HEK293 (cell line): ENCODE measurements around the gene ADPRHL1.
A peak's percentile ranks its signal among the peaks of the same experiment; 100 is the strongest.

Experiments
- EGR2 ChIP-seq: fragments of 450-650 bp; formaldehyde crosslinking; IDR thresholded peaks from 2 replicates; pipeline ENCODE4 v1.5.1; 2016; ENCODE audit warnings: low read depth, missing biosample characterization, missing genetic modification characterization
- GLI4 ChIP-seq: fragments of 450-650 bp; formaldehyde crosslinking; IDR thresholded peaks from 2 replicates; pipeline ENCODE4 v1.5.1; 2016; ENCODE audit warnings: missing biosample characterization, missing genetic modification characterization
- GLIS2 ChIP-seq: fragments of 450-650 bp; formaldehyde crosslinking; IDR thresholded peaks from 2 replicates; pipeline ENCODE4 v1.5.1; 2016; ENCODE audit warnings: missing biosample characterization, missing genetic modification characterization
- IKZF3 ChIP-seq: fragments of 450-650 bp; IDR thresholded peaks from 2 replicates; pipeline ENCODE4 v1.5.0; 2018; ENCODE audit warnings: missing biosample characterization, mild to moderate bottlenecking, missing genetic modification characterization, moderate library complexity
- KLF10 ChIP-seq: fragments of 450-650 bp; IDR thresholded peaks from 2 replicates; pipeline ENCODE4 v1.5.1; 2018; ENCODE audit warnings: missing biosample characterization, mild to moderate bottlenecking, missing genetic modification characterization
- PRDM1 ChIP-seq: fragments of 450-650 bp; formaldehyde crosslinking; IDR thresholded peaks from 2 replicates; pipeline ENCODE4; 2016; ENCODE audit warnings: missing biosample characterization, missing genetic modification characterization
- SP2 ChIP-seq: fragments of 450-650 bp; formaldehyde crosslinking; IDR thresholded peaks from 2 replicates; pipeline ENCODE4 v1.5.1; 2016; ENCODE audit warnings: missing biosample characterization, missing genetic modification characterization
- SP3 ChIP-seq: fragments of 450-650 bp; formaldehyde crosslinking; IDR thresholded peaks from 2 replicates; pipeline ENCODE4 v1.5.1; 2016; ENCODE audit warnings: missing biosample characterization, missing genetic modification characterization
- ZBTB20 ChIP-seq: fragments of 450-650 bp; formaldehyde crosslinking; IDR thresholded peaks from 2 replicates; pipeline ENCODE4 v1.5.1; 2016; ENCODE audit warnings: missing biosample characterization, missing genetic modification characterization
- ZBTB21 ChIP-seq: fragments of 450-650 bp; formaldehyde crosslinking; IDR thresholded peaks from 2 replicates; pipeline ENCODE4 v1.5.1; 2017; ENCODE audit warnings: missing biosample characterization, missing genetic modification characterization
- ZEB2 ChIP-seq: fragments of 450-650 bp; formaldehyde crosslinking; IDR thresholded peaks from 2 replicates; pipeline ENCODE4 v1.5.1; 2016; ENCODE audit warnings: missing biosample characterization, missing genetic modification characterization
- ZFP37 ChIP-seq: fragments of 450-650 bp; formaldehyde crosslinking; IDR thresholded peaks from 2 replicates; pipeline ENCODE4 v1.5.1; 2016; ENCODE audit warnings: missing biosample characterization, missing genetic modification characterization
- ZNF10 ChIP-seq: fragments of 450-650 bp; formaldehyde crosslinking; IDR thresholded peaks from 2 replicates; pipeline ENCODE4 v1.5.1; 2017; ENCODE audit warnings: missing biosample characterization, missing genetic modification characterization
- ZNF157 ChIP-seq: fragments of 450-650 bp; formaldehyde crosslinking; IDR thresholded peaks from 2 replicates; pipeline ENCODE4 v1.5.1; 2016; ENCODE audit warnings: missing biosample characterization, missing genetic modification characterization
- ZNF354C ChIP-seq: fragments of 450-650 bp; formaldehyde crosslinking; IDR thresholded peaks from 2 replicates; pipeline ENCODE4 v1.5.1; 2016; ENCODE audit warnings: missing biosample characterization, missing genetic modification characterization, low read depth, borderline replicate concordance
- ZNF404 ChIP-seq: fragments of 450-650 bp; formaldehyde crosslinking; IDR thresholded peaks from 2 replicates; pipeline ENCODE4 v1.5.1; 2017; ENCODE audit warnings: missing biosample characterization, missing genetic modification characterization
- ZNF433 ChIP-seq: fragments of 450-650 bp; formaldehyde crosslinking; IDR thresholded peaks from 2 replicates; pipeline ENCODE4 v1.5.1; 2016; ENCODE audit warnings: missing biosample characterization, missing genetic modification characterization, low read depth
- ZNF473 ChIP-seq: fragments of 450-650 bp; formaldehyde crosslinking; IDR thresholded peaks from 2 replicates; pipeline ENCODE4 v1.5.1; 2017; ENCODE audit warnings: missing biosample characterization, missing genetic modification characterization
- ZNF501 ChIP-seq: fragments of 450-650 bp; formaldehyde crosslinking; IDR thresholded peaks from 2 replicates; pipeline ENCODE4 v1.5.1; 2016; ENCODE audit warnings: missing biosample characterization, missing genetic modification characterization
- ZNF610 ChIP-seq: fragments of 450-650 bp; formaldehyde crosslinking; IDR thresholded peaks from 2 replicates; pipeline ENCODE4 v1.5.1; 2016; ENCODE audit warnings: missing biosample characterization, missing genetic modification characterization, borderline replicate concordance
- ZNF660 ChIP-seq: fragments of 450-650 bp; IDR thresholded peaks from 2 replicates; pipeline ENCODE4 v1.5.1; 2018; ENCODE audit warnings: missing biosample characterization, mild to moderate bottlenecking, missing genetic modification characterization
- ZNF677 ChIP-seq: fragments of 450-650 bp; IDR thresholded peaks from 2 replicates; pipeline ENCODE4 v1.5.0; 2018; ENCODE audit warnings: missing biosample characterization, mild to moderate bottlenecking, missing genetic modification characterization, moderate library complexity
- ZNF707 ChIP-seq: fragments of 450-650 bp; formaldehyde crosslinking; IDR thresholded peaks from 2 replicates; pipeline ENCODE4 v1.5.1; 2016; ENCODE audit warnings: missing biosample characterization, missing genetic modification characterization
- ZNF747 ChIP-seq: fragments of 450-650 bp; formaldehyde crosslinking; IDR thresholded peaks from 2 replicates; pipeline ENCODE4 v1.5.1; 2016; ENCODE audit warnings: missing biosample characterization, missing genetic modification characterization
- TF ChIP-seq, protein P1 (sequence below): fragments of 450-650 bp; formaldehyde crosslinking; IDR thresholded peaks from 2 replicates; pipeline ENCODE4 v1.5.1; 2016; ENCODE audit warnings: missing biosample characterization, missing genetic modification characterization
- TF ChIP-seq, protein P2 (sequence below): fragments of 450-650 bp; IDR thresholded peaks from 2 replicates; pipeline ENCODE4 v1.5.1; 2018; ENCODE audit warnings: missing biosample characterization, mild to moderate bottlenecking, missing genetic modification characterization
- TF ChIP-seq, protein P3 (sequence below): fragments of 450-650 bp; formaldehyde crosslinking; IDR thresholded peaks from 2 replicates; pipeline ENCODE4 v1.5.1; 2016; ENCODE audit warnings: missing biosample characterization, missing genetic modification characterization
- TF ChIP-seq, protein P4 (sequence below): fragments of 450-650 bp; formaldehyde crosslinking; IDR thresholded peaks from 2 replicates; pipeline ENCODE4 v1.5.1; 2016; ENCODE audit warnings: missing biosample characterization, missing genetic modification characterization, borderline replicate concordance

ADPRHL1 gene

DNA sequence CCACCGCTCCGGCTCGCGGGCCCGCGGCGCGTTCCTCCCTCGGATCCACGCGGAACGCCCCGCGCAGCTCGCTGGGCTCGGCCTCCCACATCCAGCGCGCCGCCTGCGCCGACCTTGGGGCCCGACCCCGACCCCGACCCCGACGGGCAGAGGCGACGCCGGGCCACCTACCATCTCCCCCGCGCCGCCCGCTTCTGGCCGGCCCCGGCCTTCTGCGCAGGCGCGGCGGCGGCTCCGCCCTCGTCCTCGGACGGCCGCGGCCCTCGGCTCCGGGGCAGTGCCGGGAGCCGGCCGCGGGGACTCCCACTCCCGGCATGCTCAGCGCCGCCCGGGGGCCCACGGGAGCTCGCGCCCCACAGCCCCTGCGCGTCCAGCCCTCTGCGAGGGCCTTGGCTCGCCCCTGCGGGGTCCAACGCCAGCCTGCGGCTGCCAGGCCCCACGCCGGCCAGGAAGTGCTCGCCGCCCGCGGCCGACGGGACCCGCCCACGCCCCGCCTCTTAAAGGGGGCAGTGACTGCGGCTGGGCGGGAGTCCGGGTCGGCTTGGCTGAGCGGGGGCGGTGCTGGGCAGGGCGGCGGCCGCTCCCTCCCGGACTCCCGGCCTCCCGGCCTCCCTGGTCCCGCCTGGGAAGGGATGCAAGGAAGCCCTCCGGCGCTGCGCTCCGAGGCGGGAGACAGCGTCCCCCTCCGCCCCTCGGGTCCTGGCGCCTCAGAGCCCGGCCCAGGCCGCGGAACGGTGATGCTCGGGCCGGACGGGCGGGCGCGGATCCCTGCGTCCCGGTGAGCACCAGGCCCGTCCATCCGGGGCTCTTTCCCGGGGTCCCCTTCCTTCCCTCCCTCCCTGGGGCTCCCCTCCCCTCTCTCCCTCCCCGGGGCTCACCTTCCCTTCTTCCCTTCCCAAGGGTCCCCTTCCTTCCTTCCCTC lies 37.5 kb upstream of the ADPRHL1 start, which contains the start of gene DCUN1D2 (continued):
- TF ChIP-seq, protein P1, sequence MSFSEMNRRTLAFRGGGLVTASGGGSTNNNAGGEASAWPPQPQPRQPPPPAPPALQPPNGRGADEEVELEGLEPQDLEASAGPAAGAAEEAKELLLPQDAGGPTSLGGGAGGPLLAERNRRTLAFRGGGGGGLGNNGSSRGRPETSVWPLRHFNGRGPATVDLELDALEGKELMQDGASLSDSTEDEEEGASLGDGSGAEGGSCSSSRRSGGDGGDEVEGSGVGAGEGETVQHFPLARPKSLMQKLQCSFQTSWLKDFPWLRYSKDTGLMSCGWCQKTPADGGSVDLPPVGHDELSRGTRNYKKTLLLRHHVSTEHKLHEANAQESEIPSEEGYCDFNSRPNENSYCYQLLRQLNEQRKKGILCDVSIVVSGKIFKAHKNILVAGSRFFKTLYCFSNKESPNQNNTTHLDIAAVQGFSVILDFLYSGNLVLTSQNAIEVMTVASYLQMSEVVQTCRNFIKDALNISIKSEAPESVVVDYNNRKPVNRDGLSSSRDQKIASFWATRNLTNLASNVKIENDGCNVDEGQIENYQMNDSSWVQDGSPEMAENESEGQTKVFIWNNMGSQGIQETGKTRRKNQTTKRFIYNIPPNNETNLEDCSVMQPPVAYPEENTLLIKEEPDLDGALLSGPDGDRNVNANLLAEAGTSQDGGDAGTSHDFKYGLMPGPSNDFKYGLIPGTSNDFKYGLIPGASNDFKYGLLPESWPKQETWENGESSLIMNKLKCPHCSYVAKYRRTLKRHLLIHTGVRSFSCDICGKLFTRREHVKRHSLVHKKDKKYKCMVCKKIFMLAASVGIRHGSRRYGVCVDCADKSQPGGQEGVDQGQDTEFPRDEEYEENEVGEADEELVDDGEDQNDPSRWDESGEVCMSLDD (tag by site-specific recombination): no peak
- TF ChIP-seq, protein P2, sequence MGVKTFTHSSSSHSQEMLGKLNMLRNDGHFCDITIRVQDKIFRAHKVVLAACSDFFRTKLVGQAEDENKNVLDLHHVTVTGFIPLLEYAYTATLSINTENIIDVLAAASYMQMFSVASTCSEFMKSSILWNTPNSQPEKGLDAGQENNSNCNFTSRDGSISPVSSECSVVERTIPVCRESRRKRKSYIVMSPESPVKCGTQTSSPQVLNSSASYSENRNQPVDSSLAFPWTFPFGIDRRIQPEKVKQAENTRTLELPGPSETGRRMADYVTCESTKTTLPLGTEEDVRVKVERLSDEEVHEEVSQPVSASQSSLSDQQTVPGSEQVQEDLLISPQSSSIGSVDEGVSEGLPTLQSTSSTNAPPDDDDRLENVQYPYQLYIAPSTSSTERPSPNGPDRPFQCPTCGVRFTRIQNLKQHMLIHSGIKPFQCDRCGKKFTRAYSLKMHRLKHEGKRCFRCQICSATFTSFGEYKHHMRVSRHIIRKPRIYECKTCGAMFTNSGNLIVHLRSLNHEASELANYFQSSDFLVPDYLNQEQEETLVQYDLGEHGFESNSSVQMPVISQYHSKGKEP (tag by site-specific recombination): peak; percentile 68; the same call in 1 of the 2 replicates
- TF ChIP-seq ZBTB21 (tag by site-specific recombination) (no peak), PRDM1 (no peak), SP3 (tag by site-specific recombination) (peak; percentile 79), ZNF677 (tag by site-specific recombination) (no peak), ZNF10 (tag by site-specific recombination) (no peak), ZNF433 (no peak), ZNF354C (tag by site-specific recombination) (no peak), ZNF157 (no peak), ZNF610 (tag by site-specific recombination) (no peak), ZNF660 (peak; percentile 82), EGR2 (tag by site-specific recombination) (peak; percentile 71; the same call in 1 of the 2 replicates), IKZF3 (tag by site-specific recombination) (peak; percentile 99), ZFP37 (peak; percentile 61; the same call in 1 of the 2 replicates), ZNF747 (tag by site-specific recombination) (no peak), SP2 (tag by site-specific recombination) (peak; percentile 75), ZEB2 (tag by site-specific recombination) (peak; percentile 68; the same call in 1 of the 2 replicates), ZNF501 (peak; percentile 64; the same call in 1 of the 2 replicates), ZBTB20 (tag by site-specific recombination) (peak; percentile 46; the same call in 1 of the 2 replicates), ZNF404 (no peak), ZNF473 (tag by site-specific recombination) (no peak), GLI4 (tag by site-specific recombination) (no peak), GLIS2 (peak; percentile 62; the same call in 1 of the 2 replicates), ZNF707 (tag by site-specific recombination) (no peak), KLF10 (tag by site-specific recombination) (peak; percentile 99)
- TF ChIP-seq, protein P3, sequence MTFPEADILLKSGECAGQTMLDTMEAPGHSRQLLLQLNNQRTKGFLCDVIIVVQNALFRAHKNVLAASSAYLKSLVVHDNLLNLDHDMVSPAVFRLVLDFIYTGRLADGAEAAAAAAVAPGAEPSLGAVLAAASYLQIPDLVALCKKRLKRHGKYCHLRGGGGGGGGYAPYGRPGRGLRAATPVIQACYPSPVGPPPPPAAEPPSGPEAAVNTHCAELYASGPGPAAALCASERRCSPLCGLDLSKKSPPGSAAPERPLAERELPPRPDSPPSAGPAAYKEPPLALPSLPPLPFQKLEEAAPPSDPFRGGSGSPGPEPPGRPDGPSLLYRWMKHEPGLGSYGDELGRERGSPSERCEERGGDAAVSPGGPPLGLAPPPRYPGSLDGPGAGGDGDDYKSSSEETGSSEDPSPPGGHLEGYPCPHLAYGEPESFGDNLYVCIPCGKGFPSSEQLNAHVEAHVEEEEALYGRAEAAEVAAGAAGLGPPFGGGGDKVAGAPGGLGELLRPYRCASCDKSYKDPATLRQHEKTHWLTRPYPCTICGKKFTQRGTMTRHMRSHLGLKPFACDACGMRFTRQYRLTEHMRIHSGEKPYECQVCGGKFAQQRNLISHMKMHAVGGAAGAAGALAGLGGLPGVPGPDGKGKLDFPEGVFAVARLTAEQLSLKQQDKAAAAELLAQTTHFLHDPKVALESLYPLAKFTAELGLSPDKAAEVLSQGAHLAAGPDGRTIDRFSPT (tag by site-specific recombination): peak; percentile 56; the same call in 1 of the 2 replicates
- TF ChIP-seq, protein P4, sequence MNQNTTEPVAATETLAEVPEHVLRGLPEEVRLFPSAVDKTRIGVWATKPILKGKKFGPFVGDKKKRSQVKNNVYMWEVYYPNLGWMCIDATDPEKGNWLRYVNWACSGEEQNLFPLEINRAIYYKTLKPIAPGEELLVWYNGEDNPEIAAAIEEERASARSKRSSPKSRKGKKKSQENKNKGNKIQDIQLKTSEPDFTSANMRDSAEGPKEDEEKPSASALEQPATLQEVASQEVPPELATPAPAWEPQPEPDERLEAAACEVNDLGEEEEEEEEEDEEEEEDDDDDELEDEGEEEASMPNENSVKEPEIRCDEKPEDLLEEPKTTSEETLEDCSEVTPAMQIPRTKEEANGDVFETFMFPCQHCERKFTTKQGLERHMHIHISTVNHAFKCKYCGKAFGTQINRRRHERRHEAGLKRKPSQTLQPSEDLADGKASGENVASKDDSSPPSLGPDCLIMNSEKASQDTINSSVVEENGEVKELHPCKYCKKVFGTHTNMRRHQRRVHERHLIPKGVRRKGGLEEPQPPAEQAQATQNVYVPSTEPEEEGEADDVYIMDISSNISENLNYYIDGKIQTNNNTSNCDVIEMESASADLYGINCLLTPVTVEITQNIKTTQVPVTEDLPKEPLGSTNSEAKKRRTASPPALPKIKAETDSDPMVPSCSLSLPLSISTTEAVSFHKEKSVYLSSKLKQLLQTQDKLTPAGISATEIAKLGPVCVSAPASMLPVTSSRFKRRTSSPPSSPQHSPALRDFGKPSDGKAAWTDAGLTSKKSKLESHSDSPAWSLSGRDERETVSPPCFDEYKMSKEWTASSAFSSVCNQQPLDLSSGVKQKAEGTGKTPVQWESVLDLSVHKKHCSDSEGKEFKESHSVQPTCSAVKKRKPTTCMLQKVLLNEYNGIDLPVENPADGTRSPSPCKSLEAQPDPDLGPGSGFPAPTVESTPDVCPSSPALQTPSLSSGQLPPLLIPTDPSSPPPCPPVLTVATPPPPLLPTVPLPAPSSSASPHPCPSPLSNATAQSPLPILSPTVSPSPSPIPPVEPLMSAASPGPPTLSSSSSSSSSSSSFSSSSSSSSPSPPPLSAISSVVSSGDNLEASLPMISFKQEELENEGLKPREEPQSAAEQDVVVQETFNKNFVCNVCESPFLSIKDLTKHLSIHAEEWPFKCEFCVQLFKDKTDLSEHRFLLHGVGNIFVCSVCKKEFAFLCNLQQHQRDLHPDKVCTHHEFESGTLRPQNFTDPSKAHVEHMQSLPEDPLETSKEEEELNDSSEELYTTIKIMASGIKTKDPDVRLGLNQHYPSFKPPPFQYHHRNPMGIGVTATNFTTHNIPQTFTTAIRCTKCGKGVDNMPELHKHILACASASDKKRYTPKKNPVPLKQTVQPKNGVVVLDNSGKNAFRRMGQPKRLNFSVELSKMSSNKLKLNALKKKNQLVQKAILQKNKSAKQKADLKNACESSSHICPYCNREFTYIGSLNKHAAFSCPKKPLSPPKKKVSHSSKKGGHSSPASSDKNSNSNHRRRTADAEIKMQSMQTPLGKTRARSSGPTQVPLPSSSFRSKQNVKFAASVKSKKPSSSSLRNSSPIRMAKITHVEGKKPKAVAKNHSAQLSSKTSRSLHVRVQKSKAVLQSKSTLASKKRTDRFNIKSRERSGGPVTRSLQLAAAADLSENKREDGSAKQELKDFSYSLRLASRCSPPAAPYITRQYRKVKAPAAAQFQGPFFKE (tag by site-specific recombination): no peak
